ENCODE data around the gene PCNX2.

- TF ChIP-seq CTCF (IDR thresholded peaks at IDR 0.05): no peak
- no peak for TF ChIP-seq POLR2A (IDR thresholded peaks at IDR 0.05)
Observed at GRCh38 chr1:232936941-232937340, 358.6 kb downstream of the PCNX2 start.

Data from lower leg skin (tissue), 3 donors.